D721Med (cell line): ENCODE measurements around the gene SMIM41.

ENCODE experiments used
- DNase-seq: peaks from one replicate; pipeline ENCODE4 v3.0.0; 2011; ENCODE audit warnings: low spot score; ENCODE audit not compliant: insufficient read length
- FAIRE-seq: peaks from 2 replicates; lab custom pipeline; 2011; peaks lifted over from hg19 to GRCh38; lab: Jason Lieb, UNC
- TF ChIP-seq, protein P1 (sequence below): IDR thresholded peaks from 2 replicates; pipeline ENCODE4 v1.5.1; 2012; ENCODE audit warnings: mild to moderate bottlenecking, control low read depth; ENCODE audit not compliant: insufficient read depth; ENCODE audit errors: missing control alignments

The SMIM41 gene

GRCh38 chr12:52076811-52077210 lies 2.7 kb upstream of the SMIM41 start:
- FAIRE-seq, result no peak
- TF ChIP-seq, protein P1, sequence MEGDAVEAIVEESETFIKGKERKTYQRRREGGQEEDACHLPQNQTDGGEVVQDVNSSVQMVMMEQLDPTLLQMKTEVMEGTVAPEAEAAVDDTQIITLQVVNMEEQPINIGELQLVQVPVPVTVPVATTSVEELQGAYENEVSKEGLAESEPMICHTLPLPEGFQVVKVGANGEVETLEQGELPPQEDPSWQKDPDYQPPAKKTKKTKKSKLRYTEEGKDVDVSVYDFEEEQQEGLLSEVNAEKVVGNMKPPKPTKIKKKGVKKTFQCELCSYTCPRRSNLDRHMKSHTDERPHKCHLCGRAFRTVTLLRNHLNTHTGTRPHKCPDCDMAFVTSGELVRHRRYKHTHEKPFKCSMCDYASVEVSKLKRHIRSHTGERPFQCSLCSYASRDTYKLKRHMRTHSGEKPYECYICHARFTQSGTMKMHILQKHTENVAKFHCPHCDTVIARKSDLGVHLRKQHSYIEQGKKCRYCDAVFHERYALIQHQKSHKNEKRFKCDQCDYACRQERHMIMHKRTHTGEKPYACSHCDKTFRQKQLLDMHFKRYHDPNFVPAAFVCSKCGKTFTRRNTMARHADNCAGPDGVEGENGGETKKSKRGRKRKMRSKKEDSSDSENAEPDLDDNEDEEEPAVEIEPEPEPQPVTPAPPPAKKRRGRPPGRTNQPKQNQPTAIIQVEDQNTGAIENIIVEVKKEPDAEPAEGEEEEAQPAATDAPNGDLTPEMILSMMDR, result no peak
- DNase-seq, result no peak

GRCh38 chr12:52078276-52078675 lies 1.2 kb upstream of the SMIM41 start:
- DNase-seq, result no peak
- TF ChIP-seq, protein P1, result no peak
- no peak for FAIRE-seq

DNA sequence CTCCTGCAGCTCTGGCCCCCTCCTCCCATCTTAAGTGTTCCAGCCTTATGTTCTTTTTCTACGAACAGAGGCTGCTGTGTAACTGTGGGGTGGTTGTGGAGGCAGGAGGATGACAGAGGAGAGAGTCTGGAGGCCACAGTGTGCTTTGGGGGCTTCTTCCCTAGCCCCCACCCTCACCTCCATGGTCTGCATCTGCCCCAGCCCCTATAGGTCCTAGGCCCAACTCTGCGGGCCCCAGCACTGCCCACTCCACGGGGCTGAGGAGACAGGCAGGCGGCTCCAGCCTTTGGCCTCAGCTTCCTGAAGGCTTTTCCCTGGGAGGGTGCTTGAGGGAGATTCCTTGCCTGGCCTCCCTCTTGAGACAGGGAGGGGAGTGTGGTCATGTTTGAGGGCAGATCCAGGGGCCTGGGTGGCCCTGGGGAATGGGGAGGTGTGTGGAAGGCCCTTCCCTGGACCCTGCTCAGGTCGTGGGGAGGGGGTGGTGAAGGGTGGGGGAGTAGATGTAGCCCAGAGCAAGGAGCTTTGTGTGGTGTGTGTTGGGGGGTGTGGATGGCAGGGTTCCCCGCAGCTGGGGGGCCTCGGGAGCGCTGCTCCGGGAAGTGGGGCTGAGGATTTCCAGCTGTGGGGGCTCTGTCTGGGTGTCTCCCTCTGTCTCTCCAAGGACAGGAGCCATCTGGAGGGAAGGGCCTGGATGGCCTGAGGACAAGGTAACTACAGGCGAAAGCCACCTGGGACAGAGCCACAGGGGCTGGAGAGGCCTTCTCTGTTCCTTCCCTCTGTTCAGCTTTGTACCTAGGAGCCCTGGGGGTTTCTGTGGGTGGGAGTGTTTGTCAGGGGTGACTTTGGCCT lies 1.1 kb downstream of the SMIM41 start:
- FAIRE-seq (no peak), DNase-seq (no peak)
- TF ChIP-seq, protein P1, result no peak

- FAIRE-seq (no peak), DNase-seq (peak; percentile 42)
- TF ChIP-seq, protein P1, result no peak
Measured at GRCh38 chr12:52081263-52081733, 1.8 kb downstream of the SMIM41 start.

- TF ChIP-seq, protein P1, result no peak
- FAIRE-seq (no peak), DNase-seq (peak; percentile 4)
Measured at GRCh38 chr12:52082026-52082668, 2.6 kb downstream of the SMIM41 start.

GRCh38 chr12:52082669-52082987 lies 3.1 kb downstream of the SMIM41 start:
- DNase-seq, result no peak
- FAIRE-seq, result no peak
- TF ChIP-seq, protein P1, result no peak

DNA sequence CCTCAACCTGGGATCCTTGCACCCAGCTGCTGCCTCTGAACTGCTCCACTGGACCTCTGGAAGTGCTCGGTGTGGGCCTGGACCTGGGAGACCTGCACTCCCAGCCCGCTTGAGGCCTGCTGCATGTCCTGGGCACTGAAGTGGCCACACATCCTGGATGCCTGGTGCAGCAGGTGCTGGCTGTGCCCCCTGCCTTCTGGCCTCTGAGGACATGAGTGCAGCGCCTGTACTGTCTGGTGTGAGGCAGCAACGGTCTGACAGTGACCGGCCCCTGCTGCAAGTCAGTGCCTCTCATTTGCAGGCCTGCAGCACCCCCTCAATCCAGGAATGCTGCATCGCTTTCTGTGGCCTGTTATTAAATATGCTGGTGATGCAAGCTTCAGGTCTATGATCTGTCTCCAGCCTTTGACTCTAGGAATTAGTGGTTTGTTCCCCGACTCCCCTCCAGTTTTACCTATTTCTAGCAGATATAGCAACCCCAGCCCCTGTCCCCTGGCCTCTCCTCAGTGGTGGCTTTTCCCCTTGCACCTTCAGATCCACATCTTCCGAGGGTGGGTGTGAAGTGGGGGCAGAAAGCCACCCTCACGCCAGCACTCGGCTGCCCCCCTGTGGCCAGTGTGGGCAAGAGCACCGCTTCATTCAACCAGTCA lies 3.6 kb downstream of the SMIM41 start:
- DNase-seq, result peak; percentile 91
- TF ChIP-seq, protein P1, result peak; percentile 85
- FAIRE-seq, result no peak
